ENCODE results near the gene POPDC2.

GRCh38 chr3:119665954-119666559, 5.7 kb upstream of the POPDC2 start:
- TF ChIP-seq, protein P1, sequence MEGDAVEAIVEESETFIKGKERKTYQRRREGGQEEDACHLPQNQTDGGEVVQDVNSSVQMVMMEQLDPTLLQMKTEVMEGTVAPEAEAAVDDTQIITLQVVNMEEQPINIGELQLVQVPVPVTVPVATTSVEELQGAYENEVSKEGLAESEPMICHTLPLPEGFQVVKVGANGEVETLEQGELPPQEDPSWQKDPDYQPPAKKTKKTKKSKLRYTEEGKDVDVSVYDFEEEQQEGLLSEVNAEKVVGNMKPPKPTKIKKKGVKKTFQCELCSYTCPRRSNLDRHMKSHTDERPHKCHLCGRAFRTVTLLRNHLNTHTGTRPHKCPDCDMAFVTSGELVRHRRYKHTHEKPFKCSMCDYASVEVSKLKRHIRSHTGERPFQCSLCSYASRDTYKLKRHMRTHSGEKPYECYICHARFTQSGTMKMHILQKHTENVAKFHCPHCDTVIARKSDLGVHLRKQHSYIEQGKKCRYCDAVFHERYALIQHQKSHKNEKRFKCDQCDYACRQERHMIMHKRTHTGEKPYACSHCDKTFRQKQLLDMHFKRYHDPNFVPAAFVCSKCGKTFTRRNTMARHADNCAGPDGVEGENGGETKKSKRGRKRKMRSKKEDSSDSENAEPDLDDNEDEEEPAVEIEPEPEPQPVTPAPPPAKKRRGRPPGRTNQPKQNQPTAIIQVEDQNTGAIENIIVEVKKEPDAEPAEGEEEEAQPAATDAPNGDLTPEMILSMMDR (IDR thresholded peaks at IDR 0.05), result no peak
- no peak for TF ChIP-seq POLR2AphosphoS5 (IDR thresholded peaks at IDR 0.05; ENCODE audit: low read depth, low read length)

Measured in Panc1 (cell line).